ENCODE results near the gene TACR1.
"Not testable (repeated sequence)": the region's sequence is repeated elsewhere in the genome, so short reads cannot be mapped to it uniquely, and the experiment has no call there.

The TACR1 gene

DNA sequence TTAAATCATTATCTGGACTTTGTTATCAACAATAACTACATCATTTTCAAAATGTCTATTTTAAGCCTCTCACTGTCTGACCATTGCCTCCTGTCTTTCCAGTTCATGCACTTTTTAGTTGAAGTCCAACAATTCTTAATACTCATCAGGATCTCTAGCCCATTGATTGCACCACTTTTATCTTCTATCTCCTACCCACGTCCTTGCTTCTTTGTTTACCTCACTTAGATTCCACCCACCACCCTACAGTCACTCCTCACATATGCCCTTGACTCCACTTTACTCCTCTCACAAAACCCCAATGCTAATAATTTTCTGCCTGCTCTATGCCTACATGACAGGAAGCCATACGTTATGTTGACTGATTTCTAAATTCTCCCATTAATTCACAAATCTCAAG, 21.9 kb downstream of the TACR1 start:
- no peak overlapping the region for H3K27ac Mint-ChIP-seq
- H3K4me1 Mint-ChIP-seq, result no peaks in the 10 kb centered on the region
- ATAC-seq (replicated peaks) (no peak), DNase-seq (no peak)
- no peaks in the 10 kb centered on the region for H3K36me3 Mint-ChIP-seq
- H3K4me3 Mint-ChIP-seq, result no peak overlapping the region
- H3K9me3 Mint-ChIP-seq, result no peaks in the 10 kb centered on the region
- H3K27me3 Mint-ChIP-seq, result no peaks in the 10 kb centered on the region

- H3K9me3 Mint-ChIP-seq, result peaks cover 3 to 4% of the 10 kb centered on the region in 2 donors
- H3K4me3 Mint-ChIP-seq, result no peak overlapping the region
- no peak for ATAC-seq (replicated peaks)
- H3K4me1 Mint-ChIP-seq, result no peaks in the 10 kb centered on the region
- no peak overlapping the region for H3K27ac Mint-ChIP-seq
- no peak for DNase-seq
- H3K36me3 Mint-ChIP-seq, result peaks cover 0 to 3% of the 10 kb centered on the region in 2 donors
- peaks cover 8 to 14% of the 10 kb centered on the region in 2 donors for H3K27me3 Mint-ChIP-seq
Measured at GRCh38 chr2:75175456-75175855, 23.9 kb downstream of the TACR1 start.

- no peak for ATAC-seq (replicated peaks)
- H3K4me1 Mint-ChIP-seq, result no peaks in the 10 kb centered on the region
- peaks cover 10 to 17% of the 10 kb centered on the region in 2 donors for H3K27me3 Mint-ChIP-seq
- no peak for DNase-seq
- H3K36me3 Mint-ChIP-seq, result peaks cover 0 to 5% of the 10 kb centered on the region in 2 donors
- H3K4me3 Mint-ChIP-seq, result no peak overlapping the region
- peaks cover 6 to 9% of the 10 kb centered on the region in 2 donors for H3K9me3 Mint-ChIP-seq
- H3K27ac Mint-ChIP-seq, result no peak overlapping the region
Measured at GRCh38 chr2:75174981-75175380, 24.3 kb downstream of the TACR1 start.

- peaks cover 9 to 11% of the 10 kb centered on the region in 2 donors for H3K9me3 Mint-ChIP-seq
- DNase-seq, result no peak
Measured at GRCh38 chr2:75174519-75174918, 24.8 kb downstream of the TACR1 start.

GRCh38 chr2:75173740-75174139, 25.6 kb downstream of the TACR1 start:
- Mint-ChIP-seq H3K36me3 (peaks cover 0 to 5% of the 10 kb centered on the region in 2 donors), H3K4me3 (no peak overlapping the region), H3K27ac (no peak overlapping the region), H3K4me1 (no peaks in the 10 kb centered on the region), H3K9me3 (peaks cover 9 to 11% of the 10 kb centered on the region in 2 donors), H3K27me3 (peaks cover 10 to 17% of the 10 kb centered on the region in 2 donors)
- ATAC-seq (replicated peaks) (no peak), DNase-seq (no peak)

More at GRCh38 chr2:75174519-75174918, 24.8 kb downstream of the TACR1 start:
- Mint-ChIP-seq H3K36me3 (peaks cover 0 to 5% of the 10 kb centered on the region in 2 donors), H3K4me3 (no peak overlapping the region), H3K27me3 (peaks cover 10 to 17% of the 10 kb centered on the region in 2 donors), H3K4me1 (no peaks in the 10 kb centered on the region), H3K27ac (no peak overlapping the region)
- no peak for ATAC-seq (replicated peaks)

DNA sequence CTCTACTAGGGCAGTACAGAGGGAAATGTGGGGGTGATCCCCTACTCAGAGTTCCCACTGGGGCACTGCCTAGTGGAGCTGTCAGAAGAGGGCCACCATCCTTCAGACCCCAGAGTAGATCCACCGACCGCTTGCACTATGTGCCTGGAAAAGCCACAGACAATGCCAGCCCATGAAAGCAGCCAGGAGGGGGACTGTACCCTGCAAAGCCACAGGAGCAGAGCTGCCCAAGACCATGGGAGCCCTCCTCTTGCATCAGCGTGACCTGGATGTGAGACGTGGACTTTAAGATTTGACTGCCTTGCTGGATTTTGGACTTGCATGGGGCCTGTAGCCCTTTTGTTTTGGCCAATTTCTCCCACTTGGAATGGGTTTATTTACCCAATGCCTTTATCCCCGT, 27.9 kb downstream of the TACR1 start:
- not testable (repeated sequence) for H3K27ac Mint-ChIP-seq; DNase-seq; H3K36me3 Mint-ChIP-seq; H3K4me1 Mint-ChIP-seq; ATAC-seq (replicated peaks); H3K4me3 Mint-ChIP-seq
- Mint-ChIP-seq H3K27me3 (peaks cover 10 to 17% of the 10 kb centered on the region in 2 donors), H3K9me3 (peaks cover 9 to 11% of the 10 kb centered on the region in 2 donors)

DNA sequence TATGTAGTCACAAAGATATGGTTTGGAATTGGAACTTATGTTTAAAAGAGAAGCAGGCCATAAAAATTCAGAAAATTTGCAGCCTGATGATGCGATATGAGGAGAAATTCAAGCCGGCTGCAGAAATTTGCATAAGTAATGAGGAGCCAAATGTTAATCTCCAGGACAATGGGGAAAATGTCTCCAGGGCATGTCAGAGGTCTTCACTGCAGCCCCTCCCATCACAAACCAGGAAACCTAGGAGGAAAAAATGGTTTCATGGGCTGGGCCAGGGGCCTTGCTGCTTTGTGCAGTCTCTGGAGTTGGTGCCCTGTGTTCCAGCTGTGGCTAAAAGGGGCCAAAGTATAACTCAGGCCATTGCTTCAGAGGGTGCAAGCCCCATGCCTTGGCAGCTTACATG, 28.4 kb downstream of the TACR1 start:
- H3K4me1 Mint-ChIP-seq, result no peaks in the 10 kb centered on the region
- ATAC-seq (replicated peaks), result no peak
- H3K36me3 Mint-ChIP-seq, result peaks cover 0 to 5% of the 10 kb centered on the region in 2 donors
- no peak for DNase-seq
- H3K4me3 Mint-ChIP-seq, result no peak overlapping the region
- H3K9me3 Mint-ChIP-seq, result peaks cover 9 to 11% of the 10 kb centered on the region in 2 donors
- no peak overlapping the region for H3K27ac Mint-ChIP-seq
- peaks cover 10 to 17% of the 10 kb centered on the region in 2 donors for H3K27me3 Mint-ChIP-seq

- peaks cover 0 to 5% of the 10 kb centered on the region in 2 donors for H3K36me3 Mint-ChIP-seq
- no peak for DNase-seq
Measured at GRCh38 chr2:75168186-75168585, 31.1 kb downstream of the TACR1 start.

GRCh38 chr2:75166491-75166890, 32.8 kb downstream of the TACR1 start:
- peaks cover 0 to 5% of the 10 kb centered on the region in 2 donors for H3K36me3 Mint-ChIP-seq
- H3K27me3 Mint-ChIP-seq, result peaks cover 6 to 11% of the 10 kb centered on the region in 2 donors
- H3K27ac Mint-ChIP-seq, result no peak overlapping the region
- no peak for ATAC-seq (replicated peaks)
- peaks cover 9 to 11% of the 10 kb centered on the region in 2 donors for H3K9me3 Mint-ChIP-seq
- no peak overlapping the region for H3K4me3 Mint-ChIP-seq
- no peaks in the 10 kb centered on the region for H3K4me1 Mint-ChIP-seq
- DNase-seq, result no peak

More at GRCh38 chr2:75168186-75168585, 31.1 kb downstream of the TACR1 start:
- Mint-ChIP-seq H3K4me3 (no peak overlapping the region), H3K27ac (no peak overlapping the region), H3K9me3 (peaks cover 9 to 11% of the 10 kb centered on the region in 2 donors), H3K27me3 (peaks cover 10 to 17% of the 10 kb centered on the region in 2 donors), H3K4me1 (no peaks in the 10 kb centered on the region)
- ATAC-seq (replicated peaks), result no peak

GRCh38 chr2:75162897-75163296, 36.4 kb downstream of the TACR1 start:
- no peaks in the 10 kb centered on the region for H3K9me3 Mint-ChIP-seq
- no peak overlapping the region for H3K27ac Mint-ChIP-seq
- DNase-seq (no peak), ATAC-seq (replicated peaks) (peak; percentile 31 to 51)
- H3K27me3 Mint-ChIP-seq, result peaks cover 4 to 6% of the 10 kb centered on the region in 2 donors
- no peaks in the 10 kb centered on the region for H3K4me1 Mint-ChIP-seq
- H3K4me3 Mint-ChIP-seq, result no peak overlapping the region
- no peaks in the 10 kb centered on the region for H3K36me3 Mint-ChIP-seq

DNA sequence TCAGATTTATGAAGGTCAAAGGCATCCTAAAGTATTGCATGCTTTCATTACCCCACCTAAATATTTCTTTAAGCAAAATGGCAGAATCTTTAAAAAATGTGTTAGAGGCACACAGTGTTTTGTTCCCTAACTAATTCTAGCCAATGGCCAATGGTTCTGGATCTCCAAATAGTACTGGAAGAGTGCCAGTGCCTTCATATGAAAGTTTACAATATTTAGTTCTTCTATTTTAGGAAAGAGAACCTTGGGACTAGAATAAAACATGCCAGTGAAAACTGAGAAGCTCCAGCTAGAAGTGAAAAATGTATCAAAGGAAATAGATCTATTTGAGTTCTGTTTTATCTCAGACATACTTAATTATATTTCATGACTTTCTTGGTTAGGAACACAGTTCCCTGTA, 37.1 kb downstream of the TACR1 start:
- ATAC-seq (replicated peaks) (no peak), DNase-seq (no peak)
- H3K36me3 Mint-ChIP-seq, result no peaks in the 10 kb centered on the region
- H3K4me3 Mint-ChIP-seq, result no peak overlapping the region
- peaks cover 4 to 6% of the 10 kb centered on the region in 2 donors for H3K27me3 Mint-ChIP-seq
- H3K4me1 Mint-ChIP-seq, result no peaks in the 10 kb centered on the region
- no peak overlapping the region for H3K27ac Mint-ChIP-seq
- no peaks in the 10 kb centered on the region for H3K9me3 Mint-ChIP-seq

DNA sequence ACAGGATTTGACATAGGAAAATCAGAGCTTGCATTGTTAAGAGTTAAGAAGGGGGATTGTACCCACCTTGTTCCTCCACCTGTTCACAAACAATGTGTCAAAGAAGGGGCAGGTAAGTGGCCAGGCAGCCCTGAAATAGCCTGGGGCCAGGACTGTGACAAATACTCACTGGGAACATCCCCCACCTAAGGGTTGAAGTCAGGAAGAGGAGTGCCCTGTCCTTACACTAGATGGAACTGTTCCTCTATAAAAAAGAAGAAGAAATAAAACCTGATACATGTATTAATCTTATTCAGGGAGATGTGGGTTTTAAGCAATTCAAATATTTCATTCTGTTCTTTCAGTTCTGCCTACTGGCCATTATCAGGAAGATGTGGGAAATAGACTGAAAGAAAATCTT, 41.9 kb downstream of the TACR1 start:
- Mint-ChIP-seq H3K27me3 (peaks cover 4 to 11% of the 10 kb centered on the region in 2 donors), H3K9me3 (peaks cover 0 to under 1% of the 10 kb centered on the region in 2 donors), H3K27ac (no peak overlapping the region), H3K4me3 (no peak overlapping the region), H3K36me3 (peaks cover 0 to 3% of the 10 kb centered on the region in 2 donors), H3K4me1 (no peaks in the 10 kb centered on the region)
- no peak for DNase-seq
- peak in 1 of 2 donors; percentile 25 for ATAC-seq (replicated peaks)

GRCh38 chr2:75155115-75155514, 44.2 kb downstream of the TACR1 start:
- Mint-ChIP-seq H3K4me1 (no peaks in the 10 kb centered on the region), H3K9me3 (peaks cover 0 to 4% of the 10 kb centered on the region in 2 donors), H3K27me3 (peaks cover 4 to 11% of the 10 kb centered on the region in 2 donors), H3K36me3 (peaks cover 0 to 3% of the 10 kb centered on the region in 2 donors), H3K4me3 (no peak overlapping the region), H3K27ac (no peak overlapping the region)
- no peak for DNase-seq
- ATAC-seq (replicated peaks), result no peak

- Mint-ChIP-seq H3K36me3 (peaks cover 0 to 3% of the 10 kb centered on the region in 2 donors), H3K4me1 (peaks cover 4 to 8% of the 10 kb centered on the region in 2 donors), H3K9me3 (peaks cover 0 to 4% of the 10 kb centered on the region in 2 donors), H3K4me3 (no peak overlapping the region), H3K27ac (no peak overlapping the region), H3K27me3 (peaks cover 0 to 5% of the 10 kb centered on the region in 2 donors)
- ATAC-seq (replicated peaks) (no peak), DNase-seq (no peak)
Measured at GRCh38 chr2:75153221-75153620, 46.1 kb downstream of the TACR1 start.

DNA sequence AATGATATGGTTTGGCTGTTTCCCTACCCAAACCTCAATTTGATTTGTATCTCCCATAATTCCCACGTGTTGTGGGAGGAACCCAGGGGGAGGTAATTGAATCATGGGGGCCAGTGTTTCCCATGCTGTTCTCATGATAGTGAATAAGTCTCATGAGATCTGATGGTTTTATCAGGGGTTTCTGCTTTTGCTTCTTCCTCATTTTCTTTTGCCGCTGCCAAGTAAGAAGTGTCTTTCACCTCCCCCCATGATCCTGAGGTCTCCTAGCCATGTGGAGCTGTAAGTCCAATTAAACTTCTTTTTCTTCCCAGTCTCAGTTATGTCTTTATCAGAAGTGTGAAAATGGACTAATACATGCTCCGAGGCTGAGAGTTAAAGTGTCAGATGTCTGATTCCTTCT, 47.1 kb downstream of the TACR1 start:
- H3K36me3 Mint-ChIP-seq; H3K27ac Mint-ChIP-seq; H3K9me3 Mint-ChIP-seq; H3K27me3 Mint-ChIP-seq; ATAC-seq (replicated peaks); H3K4me1 Mint-ChIP-seq; DNase-seq; H3K4me3 Mint-ChIP-seq: not testable (repeated sequence)
